Activated T-helper 1 cell treated with Interleukin-2 at 50 U/mL for 16 hours (primary cell): ENCODE data around the gene RNF141.

Source experiments
- DNase-seq: peaks from one replicate; pipeline ENCODE4 v3.0.0-alpha.2; 2020; ENCODE audit warnings: low read depth

The RNF141 gene

DNA sequence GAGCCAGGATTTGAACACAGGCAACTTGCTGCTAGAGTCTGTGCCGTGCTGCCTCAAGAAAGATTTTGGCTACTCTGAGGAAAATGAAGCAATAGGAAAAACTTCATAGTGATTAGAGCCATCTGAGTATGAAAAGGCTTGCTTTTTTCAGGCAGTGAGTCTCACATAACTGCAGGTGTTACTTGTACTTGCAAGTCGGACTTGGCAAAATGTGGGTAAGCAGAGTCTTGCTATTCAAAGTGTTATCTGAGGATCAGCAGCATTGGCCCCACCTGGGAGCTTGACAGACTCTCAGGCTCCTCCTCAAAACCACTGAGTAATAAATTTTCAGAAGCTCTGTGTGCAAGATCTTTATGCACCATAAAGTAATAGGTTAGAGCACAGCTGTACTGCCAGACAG, 18.1 kb downstream of the RNF141 start:
- DNase-seq, result no peak

DNA sequence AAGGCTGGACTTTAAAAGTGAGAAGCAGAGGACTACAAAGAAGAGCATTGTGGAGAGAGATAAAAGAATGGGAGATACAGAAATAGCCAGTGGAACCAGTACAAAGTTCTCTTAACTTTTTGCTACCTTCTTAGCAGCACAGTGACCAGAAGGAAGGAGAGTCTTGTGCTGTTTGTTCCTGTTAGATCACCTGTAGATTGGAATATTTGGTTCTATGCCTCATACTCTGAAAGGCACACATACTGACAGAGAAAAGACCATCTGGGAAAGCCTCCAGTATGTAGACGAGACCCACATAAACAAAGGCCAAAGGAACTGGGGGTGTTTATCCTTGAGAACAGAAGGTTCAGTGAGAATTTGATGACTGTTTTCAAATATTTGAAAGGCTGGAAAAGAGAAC, 18.7 kb downstream of the RNF141 start:
- no peak for DNase-seq

DNA sequence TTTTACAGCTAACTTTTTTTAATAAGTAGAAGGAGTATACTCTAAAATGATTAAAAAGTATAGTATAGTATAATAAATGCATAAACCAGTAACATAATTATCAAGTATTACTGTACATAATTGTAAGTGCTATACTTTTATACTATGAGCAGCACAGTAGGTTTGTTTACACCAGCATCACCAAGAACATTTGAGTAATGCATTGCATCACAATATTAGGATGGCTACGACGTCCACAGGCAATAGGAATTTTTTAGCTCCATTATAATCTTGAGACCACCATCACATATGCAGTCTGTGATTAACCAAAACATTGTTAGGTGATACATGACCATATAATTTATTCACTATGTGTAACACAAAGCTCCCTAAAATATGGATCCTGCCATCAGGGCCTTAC, 20.4 kb downstream of the RNF141 start:
- no peak for DNase-seq

DNA sequence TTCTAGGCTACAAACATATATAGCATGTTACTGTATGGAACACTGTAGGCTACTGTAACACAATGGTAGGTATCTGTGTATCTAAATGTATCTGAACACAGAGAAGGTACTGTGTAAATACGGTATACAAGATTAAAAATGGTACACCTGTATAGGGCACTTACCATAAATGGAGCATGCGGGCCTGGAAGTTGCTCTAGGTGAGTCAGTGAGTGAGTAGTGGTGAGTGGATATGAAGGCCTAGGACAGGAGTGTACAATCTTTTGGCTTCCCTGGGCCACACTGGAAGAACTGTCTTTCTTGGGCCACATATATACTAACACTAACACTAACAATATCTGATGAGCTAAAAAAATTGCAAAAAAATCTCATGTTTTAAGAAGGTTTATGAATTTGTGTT, 21.4 kb downstream of the RNF141 start:
- no peak for DNase-seq

DNA sequence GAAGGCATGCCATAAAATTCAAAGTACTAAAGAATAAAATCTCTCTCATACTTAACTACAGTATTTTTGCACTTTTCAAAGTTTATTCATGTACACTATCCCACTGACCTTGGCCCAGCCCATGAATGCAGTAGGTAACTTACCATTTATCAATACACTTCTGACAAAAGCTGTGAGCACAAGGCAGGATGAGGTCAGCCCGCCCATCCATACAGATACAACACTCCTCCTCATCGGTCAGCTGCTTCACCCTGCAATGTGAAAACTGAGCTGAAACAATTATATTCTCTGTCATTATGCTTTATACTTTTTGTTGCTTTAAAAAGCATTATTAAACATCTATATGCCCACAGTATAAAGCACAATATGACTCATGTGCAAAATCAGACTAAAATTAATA, 22.1 kb downstream of the RNF141 start:
- no peak for DNase-seq

DNA sequence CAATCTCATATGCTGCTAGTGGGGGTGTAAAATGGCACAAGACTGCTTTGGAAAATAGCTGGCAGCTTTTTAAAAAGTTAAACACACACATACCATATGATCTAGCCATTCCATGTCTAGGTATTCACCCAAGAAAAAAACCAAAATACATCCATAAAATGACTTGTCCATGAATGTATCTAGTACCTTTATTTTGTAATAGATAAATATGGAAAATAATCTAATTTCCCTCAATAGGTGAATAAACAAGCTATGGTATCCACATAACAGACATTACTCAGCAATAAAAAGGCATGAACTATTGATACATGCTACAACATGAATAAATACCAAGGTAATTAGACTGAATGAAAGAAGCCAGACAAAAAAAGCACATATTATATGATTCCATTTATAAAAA, 22.9 kb downstream of the RNF141 start:
- no peak for DNase-seq

DNA sequence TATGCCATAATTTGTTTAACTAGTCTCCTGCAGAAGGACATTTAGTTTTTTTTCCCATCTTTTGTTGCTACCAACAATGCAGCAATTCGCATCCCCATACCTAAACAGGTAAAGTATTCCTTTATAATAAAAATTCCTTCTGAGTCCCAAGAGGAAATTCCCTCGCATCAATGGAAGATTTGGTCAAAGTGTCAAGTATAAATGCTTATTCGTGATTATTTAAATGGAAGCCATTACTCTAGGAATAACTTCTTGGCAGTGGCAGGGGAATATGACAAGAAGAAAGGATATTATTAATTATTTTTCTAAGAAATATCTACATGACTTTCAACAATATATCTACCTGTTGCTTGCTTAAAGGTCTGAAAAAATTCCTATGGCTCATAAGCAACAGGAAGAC, 25.6 kb downstream of the RNF141 start:
- no peak for DNase-seq

DNA sequence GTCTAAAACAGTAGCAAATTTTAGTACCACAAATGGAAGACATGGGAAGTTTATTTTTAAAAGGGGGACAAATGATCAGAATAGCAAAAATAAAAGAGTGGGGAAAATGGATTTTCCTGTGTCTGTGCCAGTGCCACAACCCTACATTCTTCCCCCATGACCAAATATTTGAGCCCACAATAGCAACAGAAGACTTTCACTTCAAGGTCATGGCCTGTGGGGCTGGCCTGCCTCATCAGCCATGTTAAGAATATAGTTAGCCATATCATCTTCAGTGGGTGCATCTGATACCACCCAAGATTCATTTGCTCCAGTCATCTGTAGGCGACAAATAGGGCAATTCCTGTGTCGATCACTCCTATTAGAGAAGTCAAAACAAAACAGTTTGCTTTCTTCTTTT, 26.3 kb downstream of the RNF141 start:
- no peak for DNase-seq

DNA sequence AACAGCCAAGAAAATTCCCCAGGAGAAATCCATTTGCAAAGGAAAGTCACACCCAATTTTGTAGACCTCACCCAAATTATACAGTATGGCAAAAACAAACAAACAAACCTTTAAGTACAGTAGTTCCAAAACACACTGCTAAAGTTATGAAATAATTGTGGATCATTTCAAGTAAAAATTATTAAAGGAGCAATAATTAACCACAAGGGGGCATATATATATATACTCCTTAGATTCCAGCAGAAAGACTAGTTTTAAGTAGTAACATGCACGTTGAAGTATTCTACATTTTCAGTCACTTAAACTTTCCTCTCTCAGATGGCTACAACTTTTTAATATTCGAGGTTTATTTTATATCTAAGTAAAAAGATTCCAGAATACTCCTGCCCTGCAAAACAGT, 26.8 kb downstream of the RNF141 start:
- DNase-seq, result no peak

DNA sequence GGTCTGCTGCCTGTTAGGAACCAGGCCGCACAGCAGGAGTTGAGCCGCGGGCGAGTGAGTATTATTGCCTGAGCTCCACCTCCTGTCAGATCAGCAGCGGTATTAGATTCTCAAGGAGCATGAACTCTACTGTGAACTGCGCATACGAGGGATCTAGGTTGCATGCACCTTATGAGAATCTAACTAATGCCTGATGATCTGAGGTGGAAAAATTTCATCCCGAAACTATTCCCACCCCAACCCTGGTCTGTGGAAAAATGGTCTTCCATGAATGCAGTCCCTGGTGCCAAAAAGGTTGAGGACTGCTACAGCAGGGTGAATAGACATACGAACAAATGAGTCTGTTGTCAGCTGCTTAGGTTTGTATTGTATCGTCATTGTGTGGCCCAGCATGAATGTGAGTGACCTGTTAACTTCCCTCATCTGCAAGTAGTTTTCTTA, 29.8 kb downstream of the RNF141 start:
- no peak for DNase-seq

DNA sequence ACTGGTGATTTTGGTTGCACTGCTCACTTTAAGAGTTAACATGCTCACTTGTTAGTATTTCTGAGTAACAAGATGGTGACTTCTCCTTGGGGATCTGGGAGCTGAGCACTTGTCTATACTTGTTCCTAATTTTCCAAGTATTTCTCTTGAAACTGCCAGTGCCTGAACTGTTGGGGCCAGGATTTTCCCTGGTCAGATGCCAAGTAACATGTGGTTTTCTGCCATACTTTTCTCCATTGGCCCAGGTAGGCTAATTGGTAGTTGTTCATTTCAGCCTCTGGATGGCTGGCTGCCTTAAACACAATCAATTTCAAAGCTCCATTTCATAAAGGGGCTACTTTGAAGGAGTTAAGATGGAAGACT, 35.0 kb downstream of the RNF141 start:
- no peak for DNase-seq

DNA sequence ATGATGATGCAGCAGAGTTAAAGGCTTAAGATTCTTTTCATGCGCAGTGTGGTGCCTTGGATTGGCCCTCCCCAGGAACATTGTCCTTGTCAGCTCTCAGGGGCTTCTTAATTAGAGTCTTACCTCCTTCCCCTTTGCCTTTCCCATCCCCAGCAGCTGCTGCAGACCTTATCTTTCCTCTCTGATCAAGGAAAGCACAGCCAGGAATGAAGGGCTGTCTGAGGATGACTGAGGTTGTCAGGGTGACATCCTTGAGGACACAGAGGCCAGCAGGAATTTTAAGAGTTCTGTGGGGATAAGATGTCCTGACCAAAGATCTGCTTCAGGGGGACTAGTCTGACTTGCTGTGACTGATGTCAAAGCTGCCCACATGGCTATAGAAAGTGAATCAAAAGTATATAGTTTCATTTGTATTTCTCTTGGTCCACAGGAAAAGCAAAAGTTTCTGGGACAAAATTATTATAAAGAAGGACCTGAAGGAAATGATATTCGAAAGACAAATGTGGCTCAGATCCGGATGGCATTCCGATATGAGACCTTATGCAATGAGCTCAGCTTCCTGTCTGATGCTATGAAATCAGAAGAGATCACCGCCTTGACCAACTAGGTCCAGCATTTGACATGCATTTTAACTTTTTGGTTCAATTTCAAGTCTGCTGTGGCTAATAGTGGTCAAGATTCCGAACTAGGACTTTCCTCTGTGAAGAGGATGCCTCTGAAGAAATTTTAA, 35.5 kb downstream of the RNF141 start:
- no peak for DNase-seq

DNA sequence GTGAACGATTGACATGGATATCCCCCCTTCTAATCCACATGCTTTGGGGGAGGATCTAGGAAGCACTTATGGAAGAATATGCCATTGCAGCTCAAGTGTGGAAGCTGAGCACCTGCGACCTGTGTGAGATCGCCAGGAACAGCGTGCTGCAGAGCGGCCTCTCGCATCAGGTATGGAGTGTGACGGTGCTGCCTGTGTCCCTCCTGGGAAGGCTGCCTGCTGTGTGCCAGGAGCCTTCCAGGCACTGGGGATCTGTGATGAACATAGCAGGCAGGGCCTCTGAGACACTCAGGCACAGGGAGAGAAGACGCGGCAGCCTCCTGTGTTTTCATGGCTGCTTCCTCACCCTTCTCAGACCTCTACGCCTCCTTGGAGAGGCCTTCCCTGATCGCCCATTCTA, 36.5 kb downstream of the RNF141 start:
- DNase-seq, result no peak

DNA sequence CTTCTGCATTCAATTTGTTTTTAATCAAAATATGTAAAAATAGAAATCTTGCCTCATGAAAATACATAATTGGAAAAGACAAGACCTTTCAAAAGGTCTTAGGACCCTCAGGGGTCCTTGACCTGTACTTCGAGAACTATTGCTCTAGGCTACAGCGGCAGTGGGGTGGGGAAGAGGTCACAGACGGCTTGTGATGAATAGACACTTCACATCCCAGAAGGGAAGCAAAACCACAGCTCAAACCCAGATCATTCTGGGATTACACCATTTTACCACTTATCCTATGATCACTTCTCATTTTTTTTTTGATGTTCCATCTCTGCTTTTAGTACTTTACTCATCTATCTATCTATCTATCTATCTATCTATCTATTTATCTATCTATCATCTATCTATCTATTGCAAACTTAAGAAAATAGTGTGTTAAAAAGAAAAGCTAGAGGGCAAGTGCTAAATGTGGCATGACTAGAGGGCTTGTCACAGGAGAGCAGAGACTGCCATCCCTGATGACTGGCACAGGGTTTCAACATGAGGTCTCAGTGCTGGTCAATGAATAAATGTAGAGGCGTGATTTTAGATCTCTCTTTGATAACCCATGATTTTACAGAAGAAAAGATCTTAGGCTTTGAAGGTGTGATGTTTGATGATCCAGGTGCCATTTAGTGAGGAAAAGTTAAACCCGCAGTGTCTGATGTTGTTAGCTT, 37.1 kb downstream of the RNF141 start:
- DNase-seq, result no peak

DNA sequence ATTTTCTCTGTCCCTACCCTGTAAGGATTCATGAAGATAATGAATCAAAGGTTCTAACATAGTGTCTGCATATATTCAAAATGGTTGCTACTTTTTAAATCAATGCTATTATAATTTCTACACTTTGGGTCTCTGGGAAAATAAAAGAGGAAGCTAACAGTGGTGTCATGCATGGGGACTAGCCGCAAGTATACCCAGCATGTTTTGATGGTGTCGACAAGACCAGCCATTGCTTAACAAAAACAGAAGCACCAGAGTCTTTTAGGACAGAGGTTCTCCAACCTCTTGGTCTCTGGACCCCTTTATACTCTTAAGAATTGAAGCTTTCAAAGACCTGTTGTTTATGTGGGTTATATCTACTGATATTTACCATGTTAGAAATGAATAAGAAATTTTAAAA, 37.8 kb downstream of the RNF141 start:
- DNase-seq, result no peak

DNA sequence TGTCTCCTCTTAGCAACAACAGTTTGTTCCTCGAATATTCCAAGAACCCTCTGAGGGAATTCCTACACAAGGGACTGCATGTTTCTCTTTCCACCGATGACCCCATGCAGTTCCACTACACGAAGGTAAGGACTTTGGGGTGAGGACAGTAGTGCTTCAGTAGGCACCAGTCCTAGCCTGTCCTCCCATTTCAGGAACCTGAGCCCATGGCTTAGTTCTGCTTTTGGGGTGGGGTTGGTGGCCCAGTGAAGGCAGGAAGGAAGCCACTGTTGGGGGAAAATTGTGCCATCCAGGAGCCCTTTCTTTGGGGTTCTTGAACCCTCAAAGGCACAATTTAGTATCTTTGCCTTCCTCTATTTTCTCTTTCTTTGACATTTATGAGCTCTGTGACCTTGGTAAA, 38.2 kb downstream of the RNF141 start:
- no peak for DNase-seq

DNA sequence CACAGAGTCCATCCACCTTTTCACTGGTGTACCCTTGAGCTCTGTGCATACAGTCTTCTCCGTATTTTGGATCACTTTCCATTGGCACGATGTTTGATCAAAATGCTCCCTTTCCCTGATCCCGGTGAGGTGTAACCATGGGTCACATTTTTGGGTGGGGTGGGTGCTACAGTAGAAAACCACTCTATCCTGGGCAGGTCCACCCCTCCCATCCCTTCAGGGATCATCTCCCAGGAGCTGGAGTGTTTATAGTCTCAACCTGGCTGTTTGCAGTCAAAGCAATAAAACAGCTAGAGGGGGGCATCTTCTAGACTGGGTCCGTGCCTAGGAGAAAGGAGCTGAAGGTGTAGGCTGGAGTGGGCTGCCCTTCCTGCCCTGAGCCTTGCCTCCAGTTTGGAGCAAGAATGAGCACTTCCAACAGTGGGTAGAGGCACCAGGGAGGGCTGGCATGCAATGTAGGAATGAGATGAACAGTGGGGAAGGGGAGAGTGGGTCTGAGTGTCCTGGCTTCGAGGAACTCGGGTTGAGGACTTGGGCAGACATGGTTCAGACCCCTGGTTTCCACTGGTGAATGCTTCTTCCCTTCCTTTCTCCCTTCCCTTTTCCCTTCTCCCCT, 38.8 kb downstream of the RNF141 start:
- DNase-seq, result no peak

DNA sequence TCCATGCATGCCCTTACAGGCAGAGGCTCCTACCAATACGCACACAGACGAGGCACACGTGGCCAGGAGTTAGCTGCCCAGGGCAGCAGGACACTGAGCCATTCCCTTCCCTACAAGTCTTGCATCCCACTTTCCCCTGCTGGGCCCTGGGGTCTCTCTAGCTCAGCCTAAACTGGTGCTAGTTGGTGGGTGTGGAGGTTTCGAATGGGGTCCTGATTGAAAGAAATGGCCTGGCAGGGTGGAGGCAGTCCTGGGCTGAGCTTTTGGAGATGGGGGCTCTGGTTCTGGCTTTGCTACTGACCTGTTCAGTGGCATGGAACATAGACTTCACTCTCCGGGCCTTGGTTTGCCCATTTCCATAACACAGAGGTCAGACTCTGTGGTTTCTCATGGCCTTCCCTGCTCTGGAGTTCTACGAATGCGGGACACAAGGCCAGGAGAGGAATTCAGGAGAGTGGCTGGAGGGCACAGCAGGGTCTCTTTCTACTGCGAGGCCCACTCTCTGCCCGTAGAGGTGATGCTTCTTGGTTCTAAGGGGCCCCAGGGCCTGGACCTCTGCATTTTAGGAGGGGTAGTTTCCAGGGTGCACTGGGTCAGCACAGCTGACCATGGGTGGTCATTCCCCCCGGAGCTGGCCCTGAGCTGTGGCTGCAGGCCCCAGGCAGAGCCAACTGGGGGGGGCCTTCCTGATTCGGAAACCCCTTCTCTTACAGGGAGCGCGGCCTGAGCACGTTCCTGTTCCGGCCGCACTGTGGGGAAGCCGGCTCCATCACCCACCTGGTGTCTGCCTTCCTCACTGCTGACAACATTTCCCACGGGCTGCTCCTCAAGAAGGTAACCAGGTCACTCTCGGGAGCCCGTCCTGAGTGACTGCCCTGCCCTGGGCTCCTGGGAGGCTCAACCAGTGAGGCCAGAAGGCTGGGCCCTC, 40.0 kb downstream of the RNF141 start:
- DNase-seq, result no peak

DNA sequence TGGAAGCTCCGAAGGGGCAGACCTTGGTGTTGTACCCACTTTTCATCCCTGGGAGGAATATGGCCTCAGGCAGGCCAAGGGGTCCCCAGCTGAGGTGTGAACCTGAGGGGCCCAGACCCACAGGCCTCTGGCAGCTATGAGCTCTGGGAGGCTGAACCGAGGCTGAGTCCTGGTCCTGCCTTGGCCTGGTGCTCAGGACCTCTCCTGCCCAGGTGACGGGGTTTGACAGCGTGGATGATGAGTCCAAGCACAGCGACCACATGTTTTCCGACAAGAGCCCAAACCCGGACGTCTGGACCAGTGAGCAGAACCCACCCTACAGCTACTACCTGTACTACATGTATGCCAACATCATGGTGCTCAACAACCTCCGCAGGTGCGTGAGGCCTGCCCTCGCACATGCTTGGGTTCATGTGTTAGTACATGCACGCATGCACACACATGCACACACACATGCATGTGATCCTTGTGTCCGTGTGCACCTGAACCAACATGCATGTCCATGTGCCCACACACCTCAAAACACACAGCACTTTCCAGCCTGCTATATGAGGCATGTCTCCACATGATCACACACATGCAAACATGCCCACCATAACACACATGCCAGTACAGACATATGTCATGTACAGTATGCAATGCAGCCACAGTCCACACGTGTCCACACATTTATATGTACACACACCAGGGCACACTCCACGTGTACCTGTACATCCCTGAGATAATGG, 40.9 kb downstream of the RNF141 start:
- DNase-seq, result no peak

DNA sequence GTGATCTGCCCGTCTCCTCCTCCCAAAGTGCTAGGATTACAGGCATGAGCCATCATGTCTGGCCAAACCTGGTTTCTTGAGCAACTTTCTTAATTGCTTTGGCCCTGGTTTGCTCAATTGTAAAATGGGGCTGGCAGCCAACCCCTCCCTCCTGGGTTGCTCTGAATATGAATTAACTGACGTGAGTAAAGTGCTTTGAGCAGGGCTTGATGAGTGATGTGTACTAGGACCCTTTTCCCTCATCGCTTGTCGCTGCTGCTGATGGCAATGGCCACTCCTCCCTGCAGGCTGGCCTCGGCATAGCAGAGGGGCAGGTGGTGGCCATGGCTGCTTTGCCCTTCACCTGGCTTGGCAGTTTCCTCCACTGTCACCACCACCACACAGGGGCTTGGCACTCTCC, 41.5 kb downstream of the RNF141 start:
- DNase-seq, result no peak

DNA sequence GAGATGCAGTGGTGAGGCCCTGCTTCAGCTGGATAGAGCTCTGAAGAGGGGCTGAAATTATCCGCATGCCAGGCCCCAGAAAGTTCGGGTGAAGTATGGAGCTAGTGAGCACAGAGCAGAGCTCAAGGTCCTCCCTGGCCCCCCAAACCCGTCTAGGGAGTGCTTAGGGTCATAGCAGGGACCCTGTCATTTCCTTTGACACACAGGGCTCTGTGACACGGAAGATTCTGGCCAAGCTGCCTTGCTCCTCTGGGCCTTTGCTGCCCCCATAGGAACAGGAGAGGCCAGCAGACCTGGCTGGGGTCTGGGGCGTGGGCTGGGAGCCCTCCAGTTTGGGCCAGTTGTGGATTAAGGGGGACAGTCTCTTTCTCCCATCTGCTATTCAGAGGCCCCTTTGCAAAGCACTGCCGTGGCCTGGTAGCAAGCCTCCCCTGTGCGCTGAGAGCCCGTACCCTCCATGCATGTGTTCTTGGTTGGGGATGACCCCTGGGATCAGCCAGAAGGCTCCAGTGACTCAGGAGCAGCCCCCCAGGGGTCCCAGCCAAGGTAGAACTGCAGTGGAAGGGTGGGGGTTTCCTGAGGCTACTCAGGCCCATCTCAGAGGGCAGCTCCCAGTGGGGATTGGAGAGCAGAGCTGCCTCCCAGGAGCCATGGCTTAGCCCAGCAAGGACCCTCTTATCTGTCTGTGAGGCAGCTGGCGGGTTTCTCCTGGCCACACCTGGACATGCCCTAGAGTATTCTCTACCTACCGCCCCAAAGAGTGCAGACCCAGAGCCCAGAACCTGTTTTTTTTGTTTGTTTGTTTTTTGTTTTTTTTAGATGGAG, 42.3 kb downstream of the RNF141 start:
- DNase-seq, result no peak
